Gastrocnemius medialis (tissue), 4 donors: Measurements from ENCODE around the gene MAIP1. TPM values are rescaled to one million over a fixed set of nuclear protein-coding genes. Genes with fewer than 3 reads are reported as not detected.

ENCODE experiments used
- ATAC-seq, 2 donors: fragments of 150-250 bp; one replicate each; pipeline ENCODE4 v1.9.1; 2016
- DNase-seq, 2 donors: peaks; one replicate each; pipeline ENCODE4 v3.0.0-alpha.2; 2019
- H3K27ac ChIP-seq, 4 donors: fragments of 200-600 bp; sonication (generic); 1 replicate in 1 of 4; 2 replicates in 3 of 4; pipeline ENCODE4 v1.5.1; 2016 to 2018; ENCODE audit warnings: mild to moderate bottlenecking in 2 of 4, moderate library complexity in 1 of 4
- H3K27me3 ChIP-seq, 3 donors: fragments of 200-600 bp; sonication (generic) in 2 of 3; 1 replicate in 1 of 3; 2 replicates in 2 of 3; pipeline versions ENCODE4 v1.5.1 to v1.6.0; 2016 to 2019; ENCODE audit warnings: mild to moderate bottlenecking in 1 of 3, moderate library complexity in 1 of 3
- H3K36me3 ChIP-seq, 2 donors: fragments of 200-600 bp; sonication (generic) in 1 of 2; one replicate each; pipeline ENCODE4 v1.5.1; 2017 to 2018
- H3K4me1 ChIP-seq, 2 donors: fragments of 200-600 bp; sonication (generic) in 1 of 2; one replicate each; pipeline ENCODE4 v1.5.1; 2016 to 2017; ENCODE audit warnings: mild to moderate bottlenecking in 2 of 2
- H3K4me3 ChIP-seq, 4 donors: fragments of 200-600 bp; sonication (generic) in 3 of 4; 1 replicate in 1 of 4; 2 replicates in 3 of 4; pipeline ENCODE4 v1.5.1; 2016 to 2019; ENCODE audit warnings: mild to moderate bottlenecking in 2 of 4
- H3K9me3 ChIP-seq, 3 donors: fragments of 200-600 bp; sonication (generic) in 2 of 3; 1 replicate in 1 of 3; 2 replicates in 2 of 3; pipeline ENCODE4 v1.5.1; 2016 to 2019
- CTCF ChIP-seq, 5 experiments: fragments of 450-650 bp in 3 of 5; fragments of 200-600 bp in 2 of 5; sonication (generic) in 2 of 5; IDR thresholded peaks in 4 of 5; conservative IDR thresholded peaks in 1 of 5; 1 replicate in 4 of 5; 2 replicates in 1 of 5; pipeline ENCODE4 v1.5.1; 2016 to 2019; ENCODE audit warnings: antibody characterized with exemption in 5 of 5, mild to moderate bottlenecking in 3 of 5, moderate library complexity in 3 of 5
- POLR2A ChIP-seq, 2 donors: fragments of 450-650 bp; IDR thresholded peaks; one replicate each; pipeline ENCODE4 v1.6.1; 2017; ENCODE audit warnings: antibody characterized with exemption in 2 of 2, mild to moderate bottlenecking in 2 of 2, moderate library complexity in 2 of 2
- in situ Hi-C, 4 donors: fragments of 200-750 bp; cut with MboI; loops; one replicate each; pipeline versions ENCODE4 v1.15.0 to v1.8.0; 2017; ENCODE audit warnings: low sequenced_read_pairs in 4 of 4
- intact Hi-C: fragments of 100-400 bp; cut with DNase I; formaldehyde crosslinking; loops from one replicate; pipeline ENCODE4 v1.15.1; 2023; ENCODE audit warnings: low total_unique reads
- total RNA-seq, 4 donors: library from RNA; depleted of rRNA; stranded (reverse); fragments of >200 nt; gene quantifications; one replicate each; pipeline versions ENCODE4 v1.1.0 to v1.2.3, GENCODE V29; 2016

MAIP1 gene
- total RNA-seq, 4 donors from 2014 or later, result 21.9 to 40.2 (median 26.6) TPM

GRCh38 chr2:199972088-199972626, 16.8 kb downstream of the MAIP1 start:
- Histone ChIP-seq H3K36me3 (no peaks in the 10 kb centered on the region), H3K27me3 (no peaks in the 10 kb centered on the region), H3K4me1 (no peaks in the 10 kb centered on the region), H3K4me3 (no peak overlapping the region), H3K9me3 (no peaks in the 10 kb centered on the region), H3K27ac (no peak overlapping the region)
- DNase-seq (no peak), ATAC-seq (no peak)
- intact Hi-C loops, result loop anchor here (5.0 to 10.0 kb wide), 2 partner anchors 733 to 1225 kb away; no protein-coding TSS in a partner anchor
- TF ChIP-seq CTCF (IDR thresholded peaks at IDR 0.05 in 4 of 5, conservative IDR thresholded peaks at IDR 0.05 in 1 of 5), result no peak
- no peak for TF ChIP-seq POLR2A (IDR thresholded peaks at IDR 0.05)
- in situ Hi-C loops, result loop anchor here in 2 of 4 donors (5.0 to 25.0 kb wide), 3 partner anchors 515 to 740 kb away; no protein-coding TSS in a partner anchor

- no peak overlapping the region for H3K4me3 ChIP-seq
- intact Hi-C loops (loop anchor here (5.0 to 10.0 kb wide), 2 partner anchors 731 to 1224 kb away; no protein-coding TSS in a partner anchor), in situ Hi-C loops (loop anchor here in 2 of 4 donors (5.0 to 25.0 kb wide), 3 partner anchors 514 to 739 kb away; no protein-coding TSS in a partner anchor)
- H3K27ac ChIP-seq, result no peak overlapping the region
- H3K4me1 ChIP-seq, result no peaks in the 10 kb centered on the region
- H3K36me3 ChIP-seq, result no peaks in the 10 kb centered on the region
- no peaks in the 10 kb centered on the region for H3K27me3 ChIP-seq
- peak in 4 of 5 experiments; percentile 13 to 30 (median 20) for TF ChIP-seq CTCF (IDR thresholded peaks at IDR 0.05 in 4 of 5, conservative IDR thresholded peaks at IDR 0.05 in 1 of 5)
- TF ChIP-seq POLR2A (IDR thresholded peaks at IDR 0.05), result no peak
- DNase-seq, result no peak
- H3K9me3 ChIP-seq, result no peaks in the 10 kb centered on the region
- no peak for ATAC-seq
Measured at GRCh38 chr2:199973703-199974102, 18.3 kb downstream of the MAIP1 start.

GRCh38 chr2:199975273-199975895, 20.0 kb downstream of the MAIP1 start:
- Histone ChIP-seq H3K4me3 (no peak overlapping the region), H3K9me3 (no peaks in the 10 kb centered on the region), H3K27ac (no peak overlapping the region), H3K27me3 (no peaks in the 10 kb centered on the region), H3K4me1 (peaks cover 0 to 8% of the 10 kb centered on the region in 2 donors), H3K36me3 (no peaks in the 10 kb centered on the region)
- in situ Hi-C loops (loop anchor here in 2 of 4 donors (5.0 kb wide), 1 partner anchor 512 kb away; no protein-coding TSS in a partner anchor), intact Hi-C loops (loop anchor here (10.0 kb wide), 1 partner anchor 729 kb away; no protein-coding TSS in a partner anchor)
- no peak for DNase-seq
- no peak for ATAC-seq
- TF ChIP-seq CTCF (IDR thresholded peaks at IDR 0.05 in 4 of 5, conservative IDR thresholded peaks at IDR 0.05 in 1 of 5) (no peak), POLR2A (IDR thresholded peaks at IDR 0.05) (no peak)

- in situ Hi-C loops, result loop anchor here in 2 of 4 donors (5.0 kb wide), 1 partner anchor 509 kb away; no protein-coding TSS in a partner anchor
- Histone ChIP-seq H3K4me3 (no peak overlapping the region), H3K4me1 (peaks cover 0 to 8% of the 10 kb centered on the region in 2 donors), H3K27ac (no peak overlapping the region), H3K9me3 (no peaks in the 10 kb centered on the region), H3K36me3 (no peaks in the 10 kb centered on the region), H3K27me3 (no peaks in the 10 kb centered on the region)
- TF ChIP-seq POLR2A (IDR thresholded peaks at IDR 0.05), result no peak
- no peak for TF ChIP-seq CTCF (IDR thresholded peaks at IDR 0.05 in 4 of 5, conservative IDR thresholded peaks at IDR 0.05 in 1 of 5)
- DNase-seq (no peak), ATAC-seq (no peak)
- intact Hi-C loops, result loop anchor here (10.0 kb wide), 1 partner anchor 727 kb away; no protein-coding TSS in a partner anchor
Measured at GRCh38 chr2:199977984-199978415, 22.6 kb downstream of the MAIP1 start.
